HG03039 (cell line): ENCODE data around the gene KIF5A.
"Not testable (repeated sequence)": the region's sequence is repeated elsewhere in the genome, so short reads cannot be mapped to it uniquely, and the experiment has no call there.

Source experiments
- ATAC-seq: cut with Tn5 transposase; IDR thresholded peaks from one replicate; pipeline ENCODE4 v1.9.1; 2021; ENCODE audit warnings: mild to moderate bottlenecking, moderate library complexity; ENCODE audit not compliant: unreplicated experiment

Gene KIF5A

GRCh38 chr12:57617942-57618341, 68.1 kb downstream of the KIF5A start:
- no peak for ATAC-seq

DNA sequence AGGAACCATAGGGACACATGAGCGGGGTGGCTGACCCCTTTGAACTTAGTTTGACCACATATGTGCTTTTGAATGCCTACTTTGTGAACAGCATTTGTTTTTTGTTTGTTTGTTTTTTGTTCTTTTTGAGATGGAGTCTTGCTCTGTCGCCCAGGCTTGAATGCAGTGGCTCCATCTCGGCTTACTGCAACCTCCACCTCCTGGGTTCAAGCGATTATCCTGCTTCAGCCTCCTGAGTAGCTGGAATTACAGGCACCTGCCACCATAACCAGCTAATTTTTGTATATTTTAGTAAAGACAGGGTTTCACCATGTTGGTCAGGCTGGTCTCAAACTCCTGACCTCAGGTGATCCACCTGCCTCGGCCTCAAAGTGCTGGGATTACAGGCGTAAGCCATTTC, 68.6 kb downstream of the KIF5A start:
- ATAC-seq: not testable (repeated sequence)

- no peak for ATAC-seq
Observed at GRCh38 chr12:57618966-57619433, 69.2 kb downstream of the KIF5A start.

DNA sequence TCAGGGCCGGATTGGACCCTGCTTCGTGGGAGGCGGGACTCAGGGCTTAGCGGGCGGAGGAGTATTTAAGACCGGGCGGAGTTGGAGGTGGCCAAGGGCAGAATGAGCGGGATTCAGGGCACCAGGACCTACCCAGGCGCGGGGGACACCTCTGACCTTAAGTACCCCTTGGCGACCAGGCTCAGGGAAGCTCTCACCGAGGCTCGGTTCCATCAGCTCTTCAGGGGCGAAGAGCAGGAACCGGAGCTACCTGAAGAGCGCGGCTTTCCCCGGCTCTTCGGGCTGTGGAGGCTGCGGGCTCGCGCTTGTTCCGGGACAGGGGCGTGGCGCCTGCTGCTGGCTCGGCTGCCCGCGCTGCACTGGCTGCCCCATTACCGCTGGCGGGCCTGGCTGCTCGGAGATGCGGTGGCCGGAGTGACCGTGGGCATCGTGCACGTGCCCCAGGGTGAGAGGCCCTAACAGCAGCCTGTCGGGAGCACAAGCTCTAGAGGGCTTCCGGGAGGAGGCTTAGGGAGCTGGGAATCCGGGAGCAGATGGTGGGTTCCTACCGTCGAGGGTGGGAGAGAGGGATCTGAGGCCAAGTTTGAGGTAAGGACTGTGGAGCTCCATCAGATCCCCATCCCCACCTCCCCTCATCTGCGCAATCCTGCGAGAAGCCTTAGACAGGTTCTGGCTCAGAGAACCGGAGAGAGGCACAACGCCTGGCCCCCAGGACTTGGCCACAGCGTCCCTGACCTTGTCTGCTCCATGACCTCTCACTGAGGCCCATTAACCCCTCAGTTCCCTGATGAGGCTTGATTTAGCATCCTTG, 69.8 kb downstream of the KIF5A start:
- no peak for ATAC-seq

GRCh38 chr12:57620245-57620935, 70.5 kb downstream of the KIF5A start:
- ATAC-seq: no peak

GRCh38 chr12:57620936-57621496, 71.2 kb downstream of the KIF5A start:
- ATAC-seq: no peak

- ATAC-seq: no peak
Observed at GRCh38 chr12:57621497-57622292, 71.9 kb downstream of the KIF5A start.

DNA sequence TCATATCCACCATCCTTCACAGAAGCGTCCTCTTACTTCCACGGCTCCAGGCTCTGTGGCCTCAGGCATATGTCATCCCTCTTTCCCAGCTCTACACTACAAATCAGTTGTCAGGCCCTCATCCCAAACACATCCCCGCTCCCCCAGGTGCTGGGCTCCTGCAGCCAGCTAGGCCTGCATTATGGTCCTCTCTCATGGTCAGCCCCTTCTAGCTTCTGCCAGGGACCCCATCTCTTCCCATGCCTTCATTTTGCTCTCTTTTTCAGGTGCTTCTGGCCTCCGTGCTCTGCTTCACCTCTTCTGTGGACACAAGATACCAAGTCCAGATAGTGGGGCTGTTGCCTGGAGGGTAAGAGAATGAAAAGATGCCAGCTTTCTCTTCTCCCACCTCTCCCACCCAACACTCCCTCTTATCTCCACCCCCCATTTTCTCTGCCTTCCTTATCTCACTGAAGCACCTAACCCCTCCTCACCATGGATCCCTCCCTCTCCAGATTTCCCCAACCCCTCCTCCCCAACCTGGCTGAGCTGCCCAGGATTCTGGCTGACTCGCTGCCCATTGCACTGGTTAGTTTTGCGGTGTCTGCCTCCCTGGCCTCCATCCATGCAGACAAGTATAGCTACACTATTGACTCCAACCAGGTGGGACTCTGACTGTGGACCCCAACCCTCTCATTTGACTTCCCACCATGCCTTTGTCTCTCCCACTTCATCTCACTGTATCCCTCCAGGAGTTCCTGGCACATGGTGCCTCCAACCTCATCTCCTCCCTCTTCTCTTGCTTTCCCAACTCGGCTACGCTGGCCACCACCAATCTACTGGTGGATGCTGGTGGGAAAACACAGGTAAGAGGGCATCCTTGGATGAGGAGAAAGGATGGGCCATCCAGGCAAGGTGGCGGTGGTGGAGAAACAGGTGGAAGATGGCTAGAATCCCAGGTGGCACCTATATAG, 72.7 kb downstream of the KIF5A start:
- ATAC-seq: no peak

DNA sequence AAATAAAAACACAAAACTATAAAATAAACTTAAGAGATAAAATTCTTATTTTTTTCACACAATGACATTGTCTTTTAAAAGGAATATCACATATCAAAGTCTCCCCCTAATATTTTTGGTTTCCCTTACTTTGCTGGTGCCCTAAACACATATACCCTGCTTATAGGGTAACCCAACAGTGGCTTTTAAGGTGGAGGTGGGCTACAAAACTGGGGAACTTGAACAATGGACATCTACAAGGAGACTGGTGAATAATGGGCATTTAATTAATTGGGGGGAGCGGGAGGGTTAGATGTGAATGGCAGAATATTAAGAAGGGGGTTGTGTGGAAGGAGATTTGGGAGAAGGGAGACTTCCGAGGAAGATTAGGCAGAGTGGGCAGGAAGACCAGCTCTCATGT, 73.5 kb downstream of the KIF5A start:
- no peak for ATAC-seq

DNA sequence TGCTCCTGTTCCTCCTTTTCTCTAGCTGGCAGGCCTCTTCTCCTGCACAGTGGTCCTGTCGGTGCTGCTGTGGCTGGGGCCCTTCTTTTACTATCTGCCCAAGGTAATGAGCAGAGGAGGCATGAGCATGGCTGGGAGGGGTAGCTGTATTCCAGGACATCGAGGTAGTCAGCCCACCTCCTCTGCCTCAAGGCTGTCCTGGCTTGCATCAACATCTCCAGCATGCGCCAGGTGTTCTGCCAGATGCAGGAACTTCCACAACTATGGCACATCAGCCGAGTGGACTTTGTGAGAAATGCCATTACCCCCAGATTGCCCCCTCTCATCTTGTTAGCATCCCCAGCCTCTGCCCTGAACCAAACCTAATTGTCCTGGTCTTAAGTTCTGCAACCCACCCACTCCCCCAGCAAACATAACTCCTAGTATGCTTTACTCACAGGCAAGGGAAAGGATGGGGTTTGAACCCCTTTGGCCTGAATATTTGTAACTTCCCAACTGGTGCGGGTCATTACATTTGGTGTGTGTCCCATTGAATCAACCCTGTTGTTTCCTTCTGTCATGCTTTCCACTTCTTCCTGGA, 74.1 kb downstream of the KIF5A start:
- ATAC-seq: no peak

DNA sequence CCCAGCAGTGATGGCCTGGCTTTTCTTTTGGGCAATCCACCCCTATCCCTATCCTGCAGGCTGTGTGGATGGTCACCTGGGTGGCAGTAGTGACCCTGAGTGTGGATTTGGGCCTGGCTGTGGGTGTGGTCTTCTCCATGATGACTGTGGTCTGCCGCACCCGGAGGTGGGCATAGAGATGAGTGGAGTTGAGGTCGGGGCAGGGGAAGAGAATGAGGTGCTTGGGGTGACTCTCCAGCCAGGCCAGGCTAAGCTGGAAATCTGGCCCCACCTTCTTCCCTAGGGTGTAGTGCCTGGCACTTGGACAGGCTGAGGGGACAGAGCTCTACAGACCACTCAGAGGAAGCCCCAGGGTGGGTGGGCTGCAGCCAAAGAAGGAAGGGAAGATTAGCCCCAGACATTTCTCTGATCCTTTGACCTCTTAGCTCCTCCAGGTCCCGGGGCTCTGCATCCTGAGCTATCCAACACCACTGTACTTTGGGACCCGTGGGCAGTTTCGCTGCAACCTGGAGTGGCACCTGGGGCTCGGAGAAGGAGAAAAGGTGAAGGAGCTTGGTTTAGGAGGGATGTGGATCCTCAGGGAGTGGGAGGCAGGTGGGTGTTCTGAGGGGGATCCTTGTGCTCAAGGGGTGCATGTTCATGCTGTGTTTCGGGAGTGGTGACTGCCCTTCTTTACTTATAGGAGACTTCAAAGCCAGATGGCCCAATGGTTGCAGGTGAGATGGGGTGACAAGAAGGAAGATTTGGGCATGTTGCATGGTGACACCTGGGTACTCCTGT, 74.8 kb downstream of the KIF5A start:
- ATAC-seq: no peak

GRCh38 chr12:57625261-57626032, 75.6 kb downstream of the KIF5A start:
- ATAC-seq: no peak

DNA sequence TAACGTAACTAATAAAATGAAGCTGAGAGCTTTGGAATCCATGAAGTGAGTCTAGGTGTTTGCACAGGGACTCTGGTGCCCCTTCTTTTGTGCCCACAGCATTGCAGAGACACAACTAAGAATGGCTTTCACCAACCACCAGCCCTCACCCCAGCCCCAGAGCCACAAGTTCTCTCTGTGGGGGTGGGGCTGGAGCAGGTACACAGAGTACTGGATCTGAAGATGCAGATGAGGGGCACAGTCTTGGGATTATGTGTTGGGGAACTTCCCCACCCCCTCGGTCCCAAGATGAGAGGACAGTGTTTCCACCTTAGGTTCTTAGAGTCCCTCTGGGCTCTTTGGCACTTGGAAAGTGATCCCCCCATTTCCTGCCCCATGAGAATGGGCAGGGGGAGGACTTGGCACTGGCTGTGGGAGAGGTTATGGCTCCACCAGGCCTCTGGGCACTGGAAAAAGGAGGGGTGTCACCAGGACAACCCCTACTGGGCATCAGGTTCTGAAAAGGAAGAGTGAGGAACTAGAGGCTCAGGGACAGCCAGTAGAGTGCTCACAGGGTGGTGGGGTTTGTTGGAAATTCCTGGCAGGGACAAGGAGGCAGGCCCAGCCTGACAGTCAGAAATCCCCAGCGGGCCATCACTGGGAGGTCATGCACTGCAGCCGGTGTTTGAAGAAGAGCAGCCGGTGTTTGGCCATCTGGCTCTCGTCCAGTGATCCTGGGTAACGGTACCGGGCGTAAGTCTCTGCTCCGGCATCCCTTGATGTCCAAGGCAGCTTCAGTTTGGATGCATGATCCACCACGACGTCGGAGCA, 76.5 kb downstream of the KIF5A start:
- no peak for ATAC-seq

DNA sequence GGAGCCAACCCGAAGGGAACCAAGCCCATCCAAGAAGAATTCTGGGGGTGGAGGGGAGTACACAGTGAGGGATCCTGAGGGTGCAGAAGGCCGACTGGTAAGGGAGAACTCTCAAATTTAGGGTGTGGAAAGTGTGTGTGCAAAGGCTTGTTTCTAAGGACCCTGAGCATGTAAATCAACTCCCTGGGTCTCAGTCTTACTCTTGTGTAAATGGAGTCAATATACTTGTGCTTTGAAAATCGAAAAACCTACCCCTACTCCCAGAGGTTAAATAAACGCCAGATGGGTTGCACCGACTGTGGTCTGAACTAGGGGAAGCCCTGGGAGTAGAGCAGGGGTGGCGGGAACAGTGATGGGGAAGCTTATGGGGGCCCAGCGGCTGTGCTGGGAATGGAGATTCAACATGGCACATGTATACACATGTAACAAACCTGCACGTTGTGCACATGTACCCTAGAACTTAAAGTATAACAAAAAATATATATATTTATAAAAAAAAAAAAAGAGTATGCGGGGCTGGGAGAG, 77.1 kb downstream of the KIF5A start:
- no peak for ATAC-seq

GRCh38 chr12:57627501-57628279, 77.8 kb downstream of the KIF5A start:
- ATAC-seq: no peak
